T47D (cell line): Measurements from ENCODE around the gene NF1.

Experiments used
- DNase-seq, 2 experiments: peaks; one replicate each; pipeline versions ENCODE4 v3.0.0 to v3.0.0-alpha.2; 2011 to 2012; ENCODE audit warnings: low read depth in 1 of 2, low spot score in 1 of 2
- JUND ChIP-seq: IDR thresholded peaks from 2 replicates; pipeline ENCODE4 v1.6.1; 2012; ENCODE audit warnings: low read depth
- in situ Hi-C: cut with HindIII; loops from 2 replicates; pipeline ENCODE4 v1.10.0; 2016; ENCODE audit warnings: low sequenced_read_pairs, low pct_unique_long_range_greater_than_20kb

The NF1 gene

DNA sequence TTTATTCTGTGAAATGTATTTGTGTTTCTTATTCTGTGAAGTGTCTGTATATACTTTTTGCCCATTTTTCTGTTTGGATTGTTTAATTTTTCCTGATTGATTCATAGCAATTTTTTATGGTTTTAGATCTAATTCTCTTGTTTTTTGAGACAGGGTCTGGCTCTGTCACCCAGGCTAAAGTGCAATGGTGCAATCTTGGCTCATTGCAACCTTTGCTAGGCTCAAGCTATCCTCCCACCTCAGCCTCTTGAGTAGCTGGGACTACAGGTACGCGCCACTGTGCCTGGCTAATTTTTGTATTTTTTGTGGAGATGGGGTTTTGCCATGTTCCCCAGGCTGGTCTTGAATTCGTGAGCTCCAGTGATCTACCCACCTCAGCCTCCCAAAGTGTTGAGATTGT, 31.5 kb downstream of the NF1 start:
- in situ Hi-C loops, result no loop called here
- TF ChIP-seq JUND, result no peak
- DNase-seq, result no peak

DNA sequence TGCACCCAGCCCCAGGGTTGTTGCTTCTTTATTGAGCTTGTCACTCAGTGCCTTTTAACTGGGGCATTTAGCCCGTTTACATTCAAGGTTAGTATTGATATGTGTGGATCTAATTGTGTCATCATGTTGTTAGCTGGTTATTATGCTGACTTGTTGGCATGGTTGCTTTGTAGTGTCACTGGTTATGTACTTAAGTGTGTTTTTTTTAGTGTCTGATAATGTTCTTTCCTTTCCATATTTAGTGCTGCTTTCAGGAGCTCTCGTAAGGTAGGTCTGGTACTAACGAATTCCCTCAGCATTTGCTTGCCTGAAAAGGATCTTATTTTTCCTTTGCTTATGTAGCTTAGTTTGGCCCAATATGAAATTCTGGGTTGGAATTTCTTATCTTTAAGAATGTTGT, 33.5 kb downstream of the NF1 start:
- in situ Hi-C loops, result no loop called here

DNA sequence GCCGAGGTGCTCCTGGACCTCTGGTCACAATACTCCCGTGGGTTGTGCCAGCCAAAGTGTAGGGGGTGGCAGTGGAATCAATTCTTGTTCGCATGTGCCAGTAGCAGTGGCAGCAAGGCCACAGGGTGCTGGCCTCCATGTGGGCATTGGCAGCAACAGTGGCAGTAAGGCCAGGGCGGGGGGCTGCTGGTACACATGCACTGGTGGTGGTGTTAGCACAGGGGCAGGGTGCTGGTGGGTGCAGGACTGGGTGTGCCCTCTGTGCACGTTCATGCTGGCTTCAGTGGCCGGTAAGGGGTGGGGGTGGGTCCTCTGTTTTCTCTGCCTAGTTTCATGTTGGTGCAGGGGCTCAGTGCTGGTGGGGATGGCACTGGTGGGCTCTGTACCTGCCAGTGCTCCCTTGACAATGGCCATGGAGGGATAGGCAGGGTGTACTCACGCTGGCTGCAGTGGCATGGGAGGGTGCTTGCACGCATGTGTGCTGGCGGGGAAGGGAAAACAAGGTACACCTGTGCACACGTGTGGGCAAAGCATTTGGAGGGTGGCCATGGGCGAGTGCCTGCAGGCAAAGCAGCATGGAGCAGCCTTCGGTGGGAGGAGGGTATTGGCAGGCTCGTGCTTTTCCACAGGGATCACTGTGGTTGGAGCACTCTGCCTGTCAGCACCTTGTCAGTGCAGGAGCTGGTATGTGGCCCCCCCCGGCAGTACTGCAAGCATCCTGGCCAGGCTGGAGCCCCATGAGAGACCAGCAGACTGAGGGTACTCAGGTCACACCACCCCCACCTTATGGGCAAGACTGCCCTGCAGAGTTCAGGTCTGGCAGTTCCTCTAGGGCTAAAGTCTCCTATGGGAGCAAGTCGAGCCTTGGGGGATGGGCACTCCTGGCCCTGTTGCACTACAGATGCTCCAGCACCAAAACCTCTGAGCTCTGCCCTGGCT, 35.8 kb downstream of the NF1 start:
- TF ChIP-seq JUND, result no peak

More for the DNA sequence above, 33.5 kb downstream of the NF1 start:
- TF ChIP-seq JUND, result no peak
- no peak for DNase-seq

DNA sequence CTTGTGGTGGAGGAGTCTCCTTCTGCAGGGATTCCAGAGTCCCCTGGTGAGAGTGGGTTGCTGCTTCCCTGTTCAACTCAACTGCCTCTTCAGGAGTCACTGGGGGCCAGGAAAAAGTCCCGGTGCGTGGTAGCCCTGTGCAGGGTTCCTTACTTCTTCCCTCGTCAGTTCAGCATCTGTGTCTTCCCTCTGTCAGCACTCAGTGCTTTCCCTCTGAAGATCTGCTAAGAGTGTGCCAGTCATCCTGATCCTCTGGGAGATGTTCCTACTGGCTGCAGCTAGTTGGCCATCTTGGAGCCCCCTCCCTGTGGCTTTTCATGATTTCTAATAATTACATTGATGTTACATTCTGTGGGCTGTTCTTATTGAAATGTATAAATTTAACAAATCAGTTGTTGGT, 36.5 kb downstream of the NF1 start:
- no peak for DNase-seq
- no peak for TF ChIP-seq JUND
- in situ Hi-C loops, result no loop called here

More for the DNA sequence above, 35.8 kb downstream of the NF1 start:
- DNase-seq, result peak in 1 of 2 experiments; percentile 36
- in situ Hi-C loops, result no loop called here

DNA sequence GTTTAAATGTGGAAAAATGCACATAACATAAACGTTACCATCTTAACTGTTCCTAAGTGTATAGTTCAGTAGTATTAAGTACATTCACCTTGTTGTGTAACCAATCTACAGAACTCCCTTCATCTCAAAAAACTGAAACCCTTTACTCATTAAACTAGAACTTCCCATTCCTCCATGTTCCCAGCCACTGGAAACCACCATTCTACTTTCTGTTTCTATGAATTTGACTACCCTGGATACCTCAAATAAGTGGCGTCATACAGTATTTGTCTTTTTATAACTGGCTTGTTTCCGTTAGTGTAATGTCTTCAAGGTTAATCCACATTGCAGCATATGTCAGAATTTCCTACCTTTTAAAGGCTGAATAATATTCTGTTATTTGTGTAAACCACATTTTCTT, 38.2 kb downstream of the NF1 start:
- TF ChIP-seq JUND, result no peak
- no peak for DNase-seq
- in situ Hi-C loops, result no loop called here

DNA sequence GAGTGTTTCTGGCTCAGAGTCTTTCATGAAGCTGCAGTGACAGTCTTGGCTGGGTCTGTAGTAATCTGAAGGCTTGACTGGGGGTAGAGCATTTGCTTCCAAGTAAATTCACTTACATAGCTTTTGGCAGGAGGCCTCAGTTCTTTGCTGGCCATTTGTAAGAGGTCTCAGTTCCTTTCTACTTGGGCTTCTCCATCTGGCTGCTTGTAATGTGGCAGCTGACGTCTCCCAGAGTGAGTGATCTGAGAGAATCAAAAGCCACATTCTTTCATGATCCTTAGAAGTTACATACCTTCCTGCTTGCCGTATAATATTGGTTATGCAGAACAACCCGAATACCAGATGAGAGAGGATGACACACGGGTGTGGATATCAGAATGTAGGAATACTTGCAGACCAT, 39.8 kb downstream of the NF1 start:
- DNase-seq, result no peak
- TF ChIP-seq JUND, result no peak
- in situ Hi-C loops, result no loop called here

DNA sequence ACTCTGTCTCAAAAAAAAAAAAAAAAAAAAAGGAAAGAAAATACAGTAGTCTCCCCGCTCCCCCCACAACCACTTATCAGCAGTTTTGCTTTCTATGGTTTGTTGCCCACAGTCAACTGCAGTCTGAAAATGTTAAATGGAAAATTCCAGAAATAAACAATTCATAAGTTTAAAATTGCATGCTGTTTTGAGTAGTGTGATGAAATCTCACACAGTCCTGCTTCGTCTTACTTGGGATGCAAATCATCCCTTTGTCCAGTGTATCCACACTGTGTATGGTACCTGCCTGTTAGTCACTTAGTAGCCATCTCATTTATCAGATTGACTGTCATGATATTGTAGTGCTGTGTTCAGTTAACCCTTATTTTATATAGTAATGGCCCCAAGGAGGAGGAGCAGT, 41.5 kb downstream of the NF1 start:
- in situ Hi-C loops, result no loop called here
- TF ChIP-seq JUND, result no peak
- DNase-seq, result no peak

DNA sequence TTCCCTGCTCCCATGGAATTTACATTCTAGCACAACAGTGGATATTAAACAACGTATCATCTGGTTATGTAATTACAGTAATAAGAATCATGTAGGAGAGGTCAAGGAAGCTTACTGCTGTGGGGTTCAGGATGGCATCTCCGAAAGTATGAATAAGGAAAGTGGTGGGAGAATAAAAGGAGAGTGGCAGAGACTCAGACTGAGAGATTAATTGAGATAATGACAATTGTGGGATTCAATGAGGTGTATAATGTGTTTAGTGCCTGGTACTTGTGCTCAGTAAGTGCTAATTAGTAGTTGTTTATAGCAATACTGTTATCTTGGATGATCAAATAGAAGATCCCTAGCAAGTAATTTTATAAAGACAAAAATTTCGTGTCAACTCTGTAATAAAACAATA, 45.3 kb downstream of the NF1 start:
- in situ Hi-C loops, result no loop called here
- no peak for DNase-seq
- no peak for TF ChIP-seq JUND

DNA sequence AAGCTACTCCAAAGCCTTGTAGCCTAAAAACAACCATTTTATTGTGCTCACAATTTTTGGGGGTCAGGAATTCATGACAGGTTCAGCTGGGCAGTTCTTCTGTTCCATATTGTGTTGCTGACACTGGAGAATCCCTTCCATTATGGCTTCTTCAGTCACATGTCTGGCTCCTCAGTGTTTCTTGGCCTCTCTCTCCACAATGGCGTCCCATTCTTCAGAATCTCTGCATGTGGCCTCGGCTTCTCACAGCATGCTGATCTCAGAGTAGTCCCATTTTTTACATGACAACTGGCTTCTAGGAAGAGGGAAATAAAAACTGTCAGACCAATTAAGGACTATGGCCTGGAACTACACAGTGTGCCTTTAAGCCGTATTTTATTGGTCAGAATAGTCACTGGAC, 49.7 kb downstream of the NF1 start:
- no peak for DNase-seq
- in situ Hi-C loops, result no loop called here
- TF ChIP-seq JUND, result no peak

DNA sequence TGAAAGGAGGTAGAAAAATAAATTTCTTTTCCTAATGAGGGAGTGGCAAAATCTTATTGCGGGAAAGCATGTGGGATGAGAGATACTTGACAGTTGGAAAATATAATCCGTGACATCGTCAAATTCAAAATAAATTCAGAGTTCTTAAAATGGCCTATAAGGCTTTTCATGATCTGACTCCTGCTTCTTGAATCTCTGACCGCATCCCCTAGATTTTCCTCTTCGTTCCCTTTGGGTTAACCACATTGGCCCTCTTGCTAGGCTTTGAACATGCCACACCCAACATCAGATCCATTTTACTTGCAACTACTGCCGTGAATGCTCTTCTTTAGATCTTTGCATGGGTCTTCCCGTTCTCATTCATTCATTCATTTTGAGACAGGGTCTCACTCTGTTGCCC, 50.1 kb downstream of the NF1 start:
- no peak for DNase-seq
- TF ChIP-seq JUND, result no peak
- in situ Hi-C loops, result no loop called here

DNA sequence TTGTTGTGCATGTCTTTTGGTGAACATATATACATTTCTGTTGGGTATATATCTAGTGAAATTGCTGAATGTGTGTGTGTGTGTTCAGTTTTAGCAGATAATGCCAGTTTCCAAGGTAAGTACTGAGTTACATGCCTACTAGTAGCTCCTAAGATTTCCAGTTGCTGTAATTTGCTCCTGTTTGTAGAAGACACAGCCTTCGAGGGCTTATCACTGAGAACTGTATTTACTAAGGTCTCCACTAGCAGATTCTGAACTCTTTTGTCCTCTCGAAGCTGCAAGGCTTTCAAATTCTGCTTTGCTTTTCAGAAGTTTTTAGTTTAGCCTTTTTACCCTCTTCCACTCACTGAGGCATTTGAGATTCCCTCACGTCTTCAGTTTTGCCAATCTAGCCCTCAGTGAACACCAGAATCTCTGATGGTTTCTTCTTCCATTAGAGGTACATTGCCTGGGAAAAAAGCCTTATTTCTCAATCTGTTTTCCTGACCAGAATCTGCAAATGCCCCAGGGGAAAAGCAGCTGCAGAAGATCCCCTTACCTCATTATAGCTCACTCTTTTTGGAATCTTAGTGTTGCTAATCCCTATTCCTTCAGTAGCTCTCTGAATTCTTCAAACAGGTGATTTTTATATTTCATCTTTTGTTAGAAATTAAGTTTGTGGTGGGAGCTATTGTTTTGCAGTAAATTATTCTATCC, 52.9 kb downstream of the NF1 start:
- in situ Hi-C loops, result no loop called here
- no peak for TF ChIP-seq JUND
- no peak for DNase-seq

DNA sequence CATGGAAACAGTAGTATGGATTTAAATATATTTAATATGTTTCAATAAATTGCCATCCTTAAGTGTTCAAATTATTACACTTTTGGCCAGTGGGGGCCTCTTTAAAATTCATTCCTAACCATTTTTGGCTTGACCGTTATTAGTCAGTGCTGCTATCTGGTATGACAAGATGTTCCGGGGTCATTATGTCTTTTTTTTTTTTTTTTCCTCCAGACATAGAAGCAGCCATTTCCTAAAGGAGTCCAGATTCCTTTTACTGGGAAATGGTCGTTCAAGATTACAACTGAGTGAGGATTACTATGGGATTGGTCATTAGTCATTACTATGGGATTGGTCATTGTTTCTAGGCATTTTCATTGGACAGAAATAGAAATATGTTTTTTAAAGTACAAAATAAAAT, 53.4 kb downstream of the NF1 start:
- no peak for TF ChIP-seq JUND
- DNase-seq, result no peak
- in situ Hi-C loops, result no loop called here

DNA sequence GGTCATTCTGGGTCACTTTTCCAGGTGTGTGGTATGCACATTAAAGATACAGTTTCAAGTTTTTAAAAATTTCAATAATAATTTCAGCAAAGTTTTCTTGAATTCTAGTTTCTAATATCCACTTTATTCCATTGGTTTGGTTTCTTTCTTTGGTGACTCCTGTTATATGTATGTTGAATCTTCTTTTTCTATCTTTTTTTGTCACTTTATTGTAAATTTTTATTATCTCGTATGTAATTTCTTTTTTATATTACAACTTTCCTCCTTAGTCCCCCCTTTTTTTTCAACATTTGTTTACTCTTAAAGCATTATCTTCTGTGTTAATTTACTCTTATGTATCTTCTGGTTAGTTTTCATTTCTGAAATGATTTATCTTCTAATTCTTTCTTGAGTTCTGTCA, 57.5 kb downstream of the NF1 start:
- no peak for TF ChIP-seq JUND
- in situ Hi-C loops, result no loop called here
- no peak for DNase-seq
